Measurements from ENCODE around the gene ADAMTSL3.
"Not testable (repeated sequence)": the region's sequence is repeated elsewhere in the genome, so short reads cannot be mapped to it uniquely, and the experiment has no call there.

The ADAMTSL3 gene

GRCh38 chr15:83656943-83657528 is 3.1 kb downstream of the ADAMTSL3 start:
- no peak for DNase-seq

- no peak for DNase-seq
Measured at GRCh38 chr15:83657549-83657948, 3.6 kb downstream of the ADAMTSL3 start.

- no peak for DNase-seq
Measured at GRCh38 chr15:83658430-83659416, 4.8 kb downstream of the ADAMTSL3 start.

- no peak for DNase-seq
Measured at GRCh38 chr15:83659417-83659812, 5.5 kb downstream of the ADAMTSL3 start.

- DNase-seq = no peak
Measured at GRCh38 chr15:83665480-83665879, 11.6 kb downstream of the ADAMTSL3 start.

GRCh38 chr15:83670672-83671229 is 16.8 kb downstream of the ADAMTSL3 start:
- DNase-seq = no peak

GRCh38 chr15:83671603-83672002 is 17.7 kb downstream of the ADAMTSL3 start:
- no peak for DNase-seq

GRCh38 chr15:83673385-83673784 is 19.5 kb downstream of the ADAMTSL3 start:
- no peak for DNase-seq

GRCh38 chr15:83682476-83683088 is 28.7 kb downstream of the ADAMTSL3 start:
- DNase-seq = no peak

- DNase-seq = no peak
Measured at GRCh38 chr15:83685916-83686332, 32.0 kb downstream of the ADAMTSL3 start.

- no peak for DNase-seq
Measured at GRCh38 chr15:83688201-83688600, 34.3 kb downstream of the ADAMTSL3 start.

GRCh38 chr15:83690676-83691075 is 36.8 kb downstream of the ADAMTSL3 start:
- no peak for DNase-seq

GRCh38 chr15:83692746-83693581 is 39.0 kb downstream of the ADAMTSL3 start:
- DNase-seq = no peak

GRCh38 chr15:83694015-83694414 is 40.1 kb downstream of the ADAMTSL3 start:
- DNase-seq = no peak

- no peak for DNase-seq
Measured at GRCh38 chr15:83694536-83694935, 40.6 kb downstream of the ADAMTSL3 start.

- DNase-seq = no peak
Measured at GRCh38 chr15:83695246-83695645, 41.3 kb downstream of the ADAMTSL3 start.

- DNase-seq = no peak
Measured at GRCh38 chr15:83695901-83696425, 42.0 kb downstream of the ADAMTSL3 start.

GRCh38 chr15:83697716-83698115 is 43.8 kb downstream of the ADAMTSL3 start:
- no peak for DNase-seq

- no peak for DNase-seq
Measured at GRCh38 chr15:83698294-83698693, 44.4 kb downstream of the ADAMTSL3 start.

GRCh38 chr15:83699028-83699427 is 45.1 kb downstream of the ADAMTSL3 start:
- DNase-seq = no peak

GRCh38 chr15:83700082-83700481 is 46.2 kb downstream of the ADAMTSL3 start:
- DNase-seq = no peak

GRCh38 chr15:83702314-83702713 is 48.4 kb downstream of the ADAMTSL3 start:
- not testable (repeated sequence) for DNase-seq

All from CD4-positive, alpha-beta T cell treated with Interleukin-15 for 1 hour (primary cell).